ENCODE data around the gene SCARB1.
"Not testable (repeated sequence)": the region's sequence is repeated elsewhere in the genome, so short reads cannot be mapped to it uniquely, and the experiment has no call there.

Gene SCARB1

DNA sequence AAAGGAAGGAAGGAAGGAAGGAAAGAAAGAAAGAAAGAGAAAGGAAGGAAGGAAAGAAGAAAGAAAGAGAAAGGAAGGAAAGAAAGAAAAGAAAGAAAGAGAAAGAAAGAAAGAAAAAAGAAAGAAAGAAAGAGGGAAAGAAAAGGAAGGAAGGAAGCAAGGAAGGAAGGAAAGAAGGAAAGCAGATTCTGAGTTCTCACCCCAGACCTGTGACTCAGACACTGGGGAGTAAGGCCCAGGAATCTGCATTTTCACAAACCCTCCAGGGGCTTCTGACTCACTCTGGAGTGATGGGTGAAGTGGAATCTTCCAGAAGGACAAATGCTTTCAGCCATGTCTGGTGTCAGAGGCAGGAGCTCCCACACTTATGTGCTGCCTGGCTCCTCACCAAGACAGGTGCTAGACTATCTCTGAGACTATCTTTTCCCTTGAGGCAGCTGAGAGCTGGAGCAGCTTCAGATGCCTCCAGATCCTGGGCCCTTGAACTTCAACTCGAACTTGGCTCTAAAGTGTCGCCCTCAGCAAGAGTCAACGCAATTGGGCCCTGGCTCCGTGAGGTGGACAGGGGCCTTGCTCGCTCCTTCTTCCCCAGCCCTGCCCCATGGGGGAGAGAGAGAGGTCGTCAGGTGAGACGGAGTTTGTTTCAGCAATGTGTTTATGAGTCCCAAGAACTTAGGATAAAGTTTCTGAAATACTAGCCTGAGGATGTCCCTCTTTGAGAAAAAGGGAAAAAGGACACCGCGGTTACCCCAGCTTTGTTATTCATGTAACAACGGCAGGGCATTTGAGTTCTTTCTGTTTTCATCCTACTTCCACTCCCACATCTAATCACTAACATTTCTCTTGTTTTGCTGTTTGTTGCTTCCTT, 19.8 kb upstream of the SCARB1 start:
- DNase-seq: no peak

GRCh38 chr12:124881123-124881522, 17.5 kb upstream of the SCARB1 start:
- no peak for DNase-seq

GRCh38 chr12:124880335-124880734, 16.7 kb upstream of the SCARB1 start:
- DNase-seq: not testable (repeated sequence)

DNA sequence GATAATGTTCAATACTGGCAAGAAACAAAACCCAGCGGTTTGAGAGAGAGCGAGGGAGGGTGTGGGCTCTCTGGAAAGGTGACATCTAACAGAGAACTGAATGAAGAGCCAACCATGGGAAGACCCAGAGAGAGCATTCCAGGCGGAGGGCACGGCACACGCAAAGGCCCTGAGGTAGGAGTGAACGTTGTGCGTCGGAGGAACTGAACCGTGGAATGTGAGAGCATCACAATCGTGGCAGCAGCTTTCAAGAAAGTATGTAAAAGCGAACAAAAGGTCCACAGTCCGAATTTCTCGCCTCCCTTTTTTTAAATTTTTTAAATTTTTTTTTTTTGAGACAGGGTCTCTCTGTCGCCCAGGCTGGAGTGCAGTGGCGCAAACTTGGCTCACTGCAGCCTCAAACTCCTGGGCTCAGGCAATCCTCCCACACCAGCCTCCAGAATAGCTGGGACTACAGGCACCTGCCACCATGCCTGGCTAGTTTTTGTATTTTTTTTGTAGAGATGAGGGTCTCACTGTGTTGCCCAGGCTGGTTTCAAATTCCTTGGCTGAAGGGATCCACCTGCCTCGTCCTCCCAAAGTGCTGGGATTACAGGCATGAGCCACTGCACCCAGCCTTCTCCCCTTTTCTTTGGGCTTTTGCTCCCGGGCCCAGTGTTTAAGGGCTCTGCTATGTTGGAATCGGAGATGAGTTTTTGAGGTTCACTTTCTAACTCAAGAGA, 15.3 kb upstream of the SCARB1 start:
- DNase-seq: no peak

DNA sequence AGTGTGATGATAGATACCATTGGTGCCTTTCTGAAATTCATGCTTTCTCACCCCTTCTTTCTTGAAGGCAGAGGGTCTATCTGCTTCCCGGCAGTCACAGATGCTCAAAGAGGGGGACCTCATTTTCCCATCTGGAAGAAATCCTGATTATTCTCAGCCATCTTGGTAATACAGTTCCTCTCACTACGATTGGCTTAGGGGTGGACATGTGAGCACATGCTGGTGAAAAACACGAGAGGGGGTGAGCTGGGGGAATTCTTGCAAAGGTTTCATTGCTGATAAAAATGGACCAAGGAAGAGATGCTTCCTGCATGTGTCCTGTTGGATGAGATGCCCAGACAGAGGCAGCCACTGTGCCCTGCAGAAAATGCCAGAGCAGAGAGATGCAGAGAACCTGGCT, 13.8 kb upstream of the SCARB1 start:
- no peak for DNase-seq

- DNase-seq: no peak
Observed at GRCh38 chr12:124876171-124876570, 12.5 kb upstream of the SCARB1 start.

GRCh38 chr12:124875803-124876132, 12.1 kb upstream of the SCARB1 start:
- no peak for DNase-seq

DNA sequence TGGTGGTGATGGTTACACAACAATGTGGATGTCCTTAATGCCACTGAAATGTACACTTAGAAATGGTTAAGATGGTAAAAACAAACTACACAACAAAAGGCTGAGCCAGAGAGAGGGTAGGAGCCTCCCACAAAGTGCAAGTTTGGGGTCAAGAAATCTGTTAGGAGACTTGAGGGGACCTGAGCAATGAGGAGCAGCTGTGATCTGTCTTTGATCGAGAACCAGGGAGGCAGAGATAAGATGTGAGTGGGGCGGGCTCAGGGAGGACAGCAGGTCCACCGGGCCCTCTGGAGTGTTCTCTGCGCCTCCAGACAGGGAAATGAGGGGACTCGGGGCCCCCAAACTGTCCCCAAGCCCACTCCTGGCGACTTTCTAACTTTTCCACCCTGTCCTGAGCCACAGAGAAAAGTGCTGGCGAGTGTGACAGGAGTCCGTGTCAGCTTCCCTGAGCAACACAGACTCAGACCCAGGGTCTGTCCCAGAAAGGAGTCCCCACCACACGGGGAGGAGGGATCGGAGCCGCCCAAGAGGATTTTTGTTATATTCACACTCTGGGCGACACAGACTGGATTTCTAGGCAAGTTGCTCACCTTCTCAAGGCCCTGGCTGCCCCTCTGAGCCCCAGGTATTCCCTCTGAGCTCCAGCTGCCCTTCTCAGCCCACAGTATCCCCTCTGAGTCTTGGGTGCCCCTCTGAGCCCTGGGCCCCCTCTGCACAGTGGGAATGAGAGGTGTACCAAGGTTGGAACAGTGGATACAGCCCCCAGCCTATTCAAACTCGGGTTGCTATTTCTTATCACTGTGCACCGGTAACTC, 11.5 kb upstream of the SCARB1 start:
- DNase-seq: no peak

DNA sequence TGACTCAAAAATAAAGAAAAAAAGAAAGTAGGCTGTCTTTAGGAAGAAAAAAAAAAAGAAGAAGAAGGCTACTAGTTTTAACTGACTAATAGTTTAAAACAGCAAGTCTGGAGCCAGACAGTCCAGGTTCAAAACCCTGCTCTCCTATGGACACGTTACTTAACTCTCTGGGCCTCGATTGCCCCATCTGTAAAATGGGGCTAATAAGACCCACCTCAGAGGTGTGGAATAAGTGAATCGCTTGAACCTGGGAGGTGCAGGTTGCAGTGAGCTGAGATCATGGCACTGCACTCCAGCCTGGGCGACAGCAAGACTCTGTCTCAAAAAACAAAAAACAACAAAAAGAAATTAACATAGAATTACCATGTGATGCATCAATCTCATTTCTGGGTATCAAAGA, 10.5 kb upstream of the SCARB1 start:
- DNase-seq: no peak

DNA sequence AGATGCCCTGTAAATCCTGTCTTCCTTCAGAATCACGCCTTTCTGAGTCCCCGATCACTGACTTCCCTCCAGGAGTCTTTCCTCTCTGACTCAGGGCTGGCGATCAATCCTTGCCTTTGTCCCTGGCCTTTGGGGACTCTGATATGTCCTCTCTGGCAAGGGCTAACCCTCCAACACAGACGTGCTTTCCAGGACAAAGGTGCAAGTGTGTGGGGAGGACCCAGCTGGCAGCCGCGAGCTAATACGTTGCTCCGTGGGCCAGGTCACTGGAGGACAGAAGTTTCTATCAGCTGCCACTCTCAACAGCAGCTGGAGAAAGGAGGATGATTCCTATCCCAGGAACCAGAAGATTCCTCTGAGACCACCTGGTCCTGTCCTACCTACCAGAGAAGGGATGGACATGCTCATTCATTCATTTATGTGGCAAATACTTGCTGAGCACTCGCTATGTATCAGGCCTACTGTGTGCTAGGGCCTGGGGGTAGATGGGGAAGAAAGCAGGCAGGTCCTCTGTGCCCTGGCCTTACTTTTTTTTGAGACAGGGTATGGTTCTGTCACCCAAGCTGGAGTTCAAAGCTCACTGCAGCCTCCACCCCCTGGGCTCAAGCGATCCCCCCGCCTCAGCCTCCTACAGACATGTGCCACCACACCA, 8.5 kb upstream of the SCARB1 start:
- no peak for DNase-seq

DNA sequence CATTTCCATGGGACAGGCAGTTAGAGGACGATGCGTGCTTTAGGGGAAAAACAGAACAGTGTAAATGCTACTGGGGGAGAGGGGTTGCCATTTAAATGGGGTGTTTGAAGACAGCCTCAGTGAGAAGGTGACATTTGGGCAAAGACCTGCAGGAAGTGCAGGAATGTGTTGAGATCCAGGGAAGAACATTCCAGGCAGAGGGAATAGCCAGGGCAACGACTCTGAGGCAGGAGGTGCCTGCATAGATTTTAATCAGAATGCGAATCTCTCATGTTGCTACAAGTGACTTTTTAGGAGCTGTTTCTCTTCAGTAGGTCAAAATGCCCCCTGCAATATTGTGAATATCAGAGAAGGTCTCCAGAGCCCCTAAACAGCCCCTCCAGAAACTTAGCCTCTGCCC, 7.6 kb upstream of the SCARB1 start:
- DNase-seq: no peak

- no peak for DNase-seq
Observed at GRCh38 chr12:124870515-124870914, 6.9 kb upstream of the SCARB1 start.

DNA sequence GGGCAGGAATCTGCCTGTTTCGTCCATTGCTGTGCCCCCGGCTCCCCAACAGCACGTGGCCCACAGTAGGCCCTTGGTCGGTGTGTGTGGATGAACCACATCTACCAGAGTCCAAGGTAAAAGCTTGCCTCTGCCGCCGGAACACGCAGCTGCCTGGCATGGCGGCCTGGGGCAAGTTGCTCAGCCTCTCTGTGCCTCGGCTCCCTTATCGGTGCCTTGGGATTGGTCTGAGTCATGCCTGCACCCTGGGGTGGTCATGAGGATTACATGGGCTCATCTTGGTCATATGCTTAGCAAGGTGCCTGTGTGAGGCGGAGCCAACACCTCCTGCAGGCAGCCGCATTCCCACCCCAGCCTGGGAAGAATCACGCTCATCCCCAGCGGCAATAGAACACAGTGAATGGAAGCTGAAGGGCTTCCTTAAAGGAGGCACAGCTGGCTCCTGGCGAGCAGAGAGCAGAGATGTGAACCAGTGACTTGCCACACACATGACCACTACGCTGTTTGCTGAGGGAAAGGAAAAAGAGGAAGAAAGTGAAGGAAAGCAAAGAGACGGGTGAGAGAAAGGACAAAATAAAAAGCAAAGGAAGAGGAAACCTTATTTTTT, 5.5 kb upstream of the SCARB1 start:
- DNase-seq: no peak

DNA sequence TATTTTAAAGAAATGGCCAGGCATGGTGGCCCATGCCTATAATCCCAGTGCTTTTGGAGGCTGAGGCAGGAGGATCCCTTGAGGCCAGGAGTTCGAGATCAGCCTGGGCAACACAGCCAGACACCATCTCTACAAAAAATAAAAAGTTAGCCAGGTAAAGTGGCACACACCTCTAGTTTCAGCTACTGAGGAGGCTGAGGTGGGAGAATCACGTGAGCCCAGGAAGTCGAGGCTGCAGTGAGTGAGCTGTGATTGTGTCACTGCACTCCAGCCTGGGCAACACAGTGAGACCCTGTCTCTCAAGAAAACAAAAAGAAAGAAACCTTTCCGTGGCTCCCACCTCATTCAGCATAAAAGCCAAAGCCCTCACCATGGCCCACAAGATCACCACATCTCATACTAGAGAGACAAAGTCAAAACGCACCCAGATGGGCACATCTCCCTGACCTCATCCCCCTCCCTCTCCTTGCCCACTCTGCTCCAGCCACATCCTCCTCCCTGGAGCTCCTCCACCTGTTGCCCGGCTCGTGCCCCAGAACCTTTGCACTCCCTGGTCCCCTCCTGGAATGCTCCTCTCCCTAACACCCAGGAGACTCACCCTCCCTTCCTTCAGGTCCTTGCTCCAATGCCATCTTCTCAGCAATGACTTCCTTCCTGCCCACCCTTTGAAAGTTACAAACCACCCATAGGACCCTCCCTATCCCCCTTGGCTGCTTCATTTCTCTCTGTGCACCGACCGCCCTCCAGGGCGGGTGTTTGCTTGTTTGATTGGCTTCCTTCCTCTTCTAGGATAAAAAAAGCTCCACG, 4.8 kb upstream of the SCARB1 start:
- DNase-seq: no peak

- no peak for DNase-seq
Observed at GRCh38 chr12:124867401-124867930, 3.8 kb upstream of the SCARB1 start.

GRCh38 chr12:124866883-124867400, 3.3 kb upstream of the SCARB1 start:
- DNase-seq: no peak

GRCh38 chr12:124866195-124866882, 2.7 kb upstream of the SCARB1 start:
- DNase-seq: no peak

DNA sequence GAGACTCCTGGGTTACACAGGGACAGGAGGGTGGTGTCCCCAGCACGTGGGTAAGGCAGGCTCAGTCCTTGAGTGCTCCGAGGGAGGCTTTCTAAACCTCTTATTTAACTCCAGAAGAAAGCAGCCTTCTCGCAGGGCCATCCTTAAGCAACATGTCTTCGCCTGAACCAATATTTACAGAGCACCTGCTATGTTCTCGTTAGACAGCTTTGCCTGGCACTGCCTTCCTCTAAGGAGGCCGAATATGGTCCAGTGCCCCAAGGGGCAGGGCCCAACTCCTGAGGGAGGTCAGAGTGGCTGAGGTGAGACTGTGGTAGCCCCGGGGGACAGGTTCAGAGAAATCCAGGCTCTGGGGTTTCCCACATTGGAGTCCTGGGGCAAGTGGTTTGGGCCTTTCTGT, 2.1 kb upstream of the SCARB1 start:
- DNase-seq: no peak

GRCh38 chr12:124864326-124864752, 675 bp upstream of the SCARB1 start:
- DNase-seq: no peak

DNA sequence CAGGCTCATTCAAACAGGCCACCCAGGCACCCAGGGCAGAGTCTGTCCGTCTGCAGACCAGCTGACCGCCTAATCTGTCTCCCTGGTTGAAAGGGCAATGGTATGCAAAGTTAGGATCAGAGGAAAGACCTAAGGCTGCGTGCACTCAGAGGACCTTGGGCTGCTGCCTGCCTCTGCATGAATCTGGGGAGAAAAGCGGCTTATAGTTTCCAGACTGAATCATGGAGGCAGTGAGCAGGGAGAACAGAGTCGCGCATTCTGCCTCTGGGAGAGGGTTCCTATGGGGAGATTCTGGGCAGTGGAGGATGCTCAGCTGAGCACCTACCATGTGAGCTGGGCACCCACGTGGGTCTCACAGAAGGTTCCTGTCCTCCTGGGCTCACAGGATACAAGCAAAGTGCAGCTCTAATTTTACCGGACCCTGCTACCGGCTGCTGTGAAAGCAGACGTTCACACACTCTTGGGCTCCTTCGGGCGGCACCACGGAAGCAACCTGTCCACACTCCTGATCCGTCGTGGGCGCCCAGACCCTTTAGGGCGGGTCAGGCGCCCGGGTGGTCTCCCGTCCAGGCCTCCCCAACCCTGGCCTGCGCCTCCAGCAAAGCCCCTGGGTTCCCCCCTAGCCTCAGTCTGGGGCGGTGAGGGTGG, 772 bp downstream of the SCARB1 start:
- peak; percentile 15 for DNase-seq
